H7 (cell line): ENCODE data around the gene ZFYVE28. TPM values are rescaled to one million over a fixed set of nuclear protein-coding genes. Genes with fewer than 3 reads are reported as not detected.

Experiments
- DNase-seq: peaks from one replicate; pipeline ENCODE4 v3.0.0; 2012
- H3K27me3 ChIP-seq: 2 replicates; pipeline ENCODE4 v1.6.0; 2011; ENCODE audit warnings: mild to moderate bottlenecking, low read length; ENCODE audit not compliant: control insufficient read depth, insufficient read depth
- H3K36me3 ChIP-seq: replicated peaks from 2 replicates; pipeline ENCODE4 v1.5.1; 2011; ENCODE audit warnings: low read length; ENCODE audit not compliant: control insufficient read depth, insufficient read depth
- H3K4me3 ChIP-seq: 2 replicates; pipeline ENCODE4 v1.5.1; 2011; ENCODE audit warnings: low read depth, mild to moderate bottlenecking, control low read depth, low read length, moderate library complexity; ENCODE audit not compliant: insufficient read depth
- total RNA-seq: library from RNA; depleted of rRNA; stranded (reverse); fragments of >200 nt; shearing (Covaris generic); gene quantifications from 2 replicates; pipeline ENCODE4 v1.2.3, GENCODE V29; 2014

Gene ZFYVE28
- total RNA-seq, 1 experiment from 2014 or later: 2.1 TPM

DNA sequence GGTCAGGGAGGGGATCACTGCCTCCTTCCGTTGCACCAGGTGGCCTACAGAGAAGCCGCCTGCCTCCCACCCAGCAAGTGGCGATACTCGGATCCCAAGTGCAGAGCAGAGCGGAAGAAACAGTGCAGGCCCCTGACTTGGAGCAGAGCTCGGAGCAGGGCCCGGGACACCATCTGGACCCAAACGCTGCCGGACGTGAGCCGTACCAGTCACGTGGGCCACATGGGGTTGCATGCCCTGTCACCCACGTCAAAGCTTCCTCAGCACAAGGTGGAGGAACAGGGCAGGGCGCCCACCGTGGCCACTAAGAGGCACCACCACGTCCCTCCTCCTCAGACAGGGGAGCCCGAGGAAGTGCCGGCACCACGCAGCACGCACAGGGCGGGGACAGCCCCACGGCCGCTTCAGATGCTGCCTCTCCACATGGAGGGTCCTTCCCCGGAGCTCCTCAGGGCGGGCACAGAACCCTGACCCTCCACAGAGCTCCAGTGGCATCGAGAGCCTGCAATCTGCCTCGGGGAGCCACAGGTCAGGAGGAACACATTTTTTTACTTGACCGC is 18.7 kb downstream of the ZFYVE28 start:
- no peaks in the 10 kb centered on the region for H3K36me3 ChIP-seq
- no peaks in the 10 kb centered on the region; the same call in 1 of the 2 replicates for H3K27me3 ChIP-seq
- H3K4me3 ChIP-seq: no peak overlapping the region
- DNase-seq: no peak

DNA sequence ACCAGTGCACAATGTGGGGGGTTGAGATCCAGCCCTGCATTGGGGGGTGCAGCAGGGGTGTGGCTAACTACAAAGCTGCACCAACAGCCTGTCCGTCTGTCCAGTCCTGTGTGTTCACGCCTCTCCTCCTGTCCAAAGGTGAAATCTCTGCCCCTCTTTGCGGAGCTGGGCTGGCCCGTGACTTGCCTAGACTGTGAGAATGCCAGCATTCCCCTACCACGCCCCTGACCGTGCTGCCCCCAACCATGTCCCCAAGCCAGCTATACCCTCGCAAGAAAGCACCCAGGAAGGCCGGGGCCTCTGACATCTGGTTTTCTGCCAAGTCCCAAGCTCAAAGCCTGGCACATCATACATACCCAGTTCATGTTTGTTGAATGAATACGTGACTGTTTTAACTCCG is 19.2 kb downstream of the ZFYVE28 start:
- no peaks in the 10 kb centered on the region for H3K36me3 ChIP-seq
- no peak for DNase-seq
- no peak overlapping the region for H3K4me3 ChIP-seq
- H3K27me3 ChIP-seq: no peaks in the 10 kb centered on the region; the same call in 1 of the 2 replicates

- no peaks in the 10 kb centered on the region; the same call in 1 of the 2 replicates for H3K27me3 ChIP-seq
- H3K4me3 ChIP-seq: no peak overlapping the region
- H3K36me3 ChIP-seq: no peaks in the 10 kb centered on the region
- DNase-seq: no peak
These were observed 20.7 kb downstream of the ZFYVE28 start for GRCh38 chr4:2397596-2398379.

- DNase-seq: peak; percentile 61
- H3K27me3 ChIP-seq: no peaks in the 10 kb centered on the region
- H3K4me3 ChIP-seq: no peak overlapping the region
- H3K36me3 ChIP-seq: no peaks in the 10 kb centered on the region
These were observed 21.6 kb downstream of the ZFYVE28 start for GRCh38 chr4:2396781-2397368.

DNA sequence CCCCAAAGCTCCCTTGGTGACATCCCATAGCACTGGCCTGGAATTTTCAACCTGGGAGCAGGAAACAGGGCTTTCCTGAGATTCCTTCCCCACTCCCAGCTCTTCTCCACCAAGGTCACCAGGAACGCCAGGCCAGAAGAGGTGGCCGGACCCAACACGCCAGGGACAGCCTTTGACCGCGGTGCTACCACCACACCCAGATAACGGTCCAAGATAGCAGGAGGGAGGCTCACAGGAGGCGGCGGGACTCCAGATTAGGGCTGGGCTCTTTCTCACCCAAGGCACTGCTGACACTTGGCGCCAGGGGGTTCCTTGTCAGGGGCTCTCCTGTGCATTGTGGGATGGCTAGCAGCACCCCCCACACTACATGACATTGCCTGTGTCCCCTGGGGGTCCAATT is 22.9 kb downstream of the ZFYVE28 start:
- no peak for DNase-seq

GRCh38 chr4:2395038-2395437 is 23.4 kb downstream of the ZFYVE28 start:
- H3K36me3 ChIP-seq: no peaks in the 10 kb centered on the region
- no peak overlapping the region for H3K4me3 ChIP-seq
- no peaks in the 10 kb centered on the region; the same call in 1 of the 2 replicates for H3K27me3 ChIP-seq
- DNase-seq: no peak

More for the DNA sequence above, 22.9 kb downstream of the ZFYVE28 start:
- Histone ChIP-seq H3K36me3 (no peaks in the 10 kb centered on the region), H3K27me3 (no peaks in the 10 kb centered on the region), H3K4me3 (no peak overlapping the region)

DNA sequence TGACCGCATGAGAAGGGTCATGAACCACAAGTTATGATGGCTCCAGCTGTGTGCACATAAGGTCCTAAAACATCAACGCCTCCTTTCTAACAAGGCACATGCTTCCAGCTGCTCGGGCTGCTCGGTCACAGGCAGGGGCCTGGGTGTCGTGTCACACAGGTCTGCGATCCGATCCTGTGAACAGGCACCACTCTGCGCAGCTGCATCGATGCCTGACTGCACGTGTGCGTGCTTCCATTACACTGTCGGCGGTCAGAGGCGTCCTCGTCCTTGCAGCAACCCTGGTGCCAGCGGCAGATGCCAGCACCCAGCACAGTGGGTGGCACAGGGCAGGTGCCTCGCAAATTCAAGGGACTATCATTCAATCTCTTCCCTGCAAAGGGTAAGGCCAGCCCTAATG is 23.9 kb downstream of the ZFYVE28 start:
- Histone ChIP-seq H3K36me3 (no peaks in the 10 kb centered on the region), H3K27me3 (no peaks in the 10 kb centered on the region; the same call in 1 of the 2 replicates), H3K4me3 (no peak overlapping the region)
- DNase-seq: no peak

GRCh38 chr4:2393353-2394270 is 24.8 kb downstream of the ZFYVE28 start:
- no peak overlapping the region for H3K4me3 ChIP-seq
- H3K27me3 ChIP-seq: no peaks in the 10 kb centered on the region; the same call in none of the 2 replicates

DNA sequence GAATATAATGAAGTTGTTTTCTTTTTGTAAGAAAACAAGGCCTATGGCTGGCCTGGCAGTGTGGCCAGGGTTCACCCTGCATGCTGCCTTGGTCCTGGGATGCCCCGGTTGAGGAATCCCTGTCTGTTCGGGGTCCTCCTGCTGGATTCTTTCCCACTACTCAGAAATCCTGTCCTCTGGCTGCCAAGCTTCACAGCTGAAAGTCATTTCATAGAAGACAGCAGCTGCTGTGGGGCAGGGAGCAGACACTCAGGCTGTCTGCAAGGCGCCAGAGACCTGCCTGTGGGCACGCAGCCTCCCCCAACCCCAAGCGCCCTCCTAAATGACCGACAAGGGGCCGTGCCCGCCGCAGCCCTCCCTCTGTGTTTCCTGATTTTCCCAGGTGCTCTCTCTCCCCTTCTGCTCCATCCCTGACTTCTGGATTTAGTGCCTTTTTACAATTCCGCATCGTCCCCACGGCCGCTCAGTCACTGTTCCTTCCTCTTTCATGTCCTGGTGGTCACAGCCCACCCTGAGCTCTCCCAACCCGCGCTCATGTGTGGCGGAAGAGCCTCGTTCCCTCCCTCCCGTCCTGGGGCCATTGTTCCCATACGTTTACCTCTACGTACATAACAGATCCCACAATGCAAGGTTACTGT is 27.5 kb downstream of the ZFYVE28 start:
- H3K4me3 ChIP-seq: peak overlapping the region; percentile 15; the same call in 1 of the 2 replicates
- no peaks in the 10 kb centered on the region for H3K36me3 ChIP-seq
- peak; percentile 61 for DNase-seq
- H3K27me3 ChIP-seq: no peaks in the 10 kb centered on the region; the same call in none of the 2 replicates

More at GRCh38 chr4:2393353-2394270, 24.8 kb downstream of the ZFYVE28 start:
- H3K36me3 ChIP-seq: no peaks in the 10 kb centered on the region
- peak; percentile 91 for DNase-seq

DNA sequence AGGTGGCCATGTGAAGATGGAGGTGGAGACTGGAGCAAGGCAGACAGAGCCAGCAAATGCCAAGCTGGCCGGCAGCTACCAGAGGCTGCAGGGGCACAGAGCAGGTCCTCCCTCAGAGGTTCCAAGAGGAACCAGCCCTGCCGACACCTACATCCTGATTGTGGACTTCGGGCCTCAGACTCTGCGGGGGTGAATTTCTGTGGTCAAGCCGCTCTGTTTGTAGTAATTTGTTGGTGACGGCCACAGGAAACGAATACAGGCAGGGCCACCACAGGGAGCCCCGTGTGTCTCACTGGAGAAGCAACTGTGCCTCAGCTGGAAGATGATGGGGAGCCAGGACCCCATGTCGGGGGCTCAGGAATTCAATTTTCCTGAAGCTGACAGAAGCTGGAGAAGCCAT is 28.3 kb downstream of the ZFYVE28 start:
- H3K36me3 ChIP-seq: no peaks in the 10 kb centered on the region
- no peaks in the 10 kb centered on the region; the same call in none of the 2 replicates for H3K27me3 ChIP-seq
- no peak overlapping the region for H3K4me3 ChIP-seq
- DNase-seq: peak; percentile 42

- H3K36me3 ChIP-seq: no peaks in the 10 kb centered on the region
- H3K27me3 ChIP-seq: no peaks in the 10 kb centered on the region; the same call in none of the 2 replicates
These were observed 28.8 kb downstream of the ZFYVE28 start for GRCh38 chr4:2389691-2390090.

DNA sequence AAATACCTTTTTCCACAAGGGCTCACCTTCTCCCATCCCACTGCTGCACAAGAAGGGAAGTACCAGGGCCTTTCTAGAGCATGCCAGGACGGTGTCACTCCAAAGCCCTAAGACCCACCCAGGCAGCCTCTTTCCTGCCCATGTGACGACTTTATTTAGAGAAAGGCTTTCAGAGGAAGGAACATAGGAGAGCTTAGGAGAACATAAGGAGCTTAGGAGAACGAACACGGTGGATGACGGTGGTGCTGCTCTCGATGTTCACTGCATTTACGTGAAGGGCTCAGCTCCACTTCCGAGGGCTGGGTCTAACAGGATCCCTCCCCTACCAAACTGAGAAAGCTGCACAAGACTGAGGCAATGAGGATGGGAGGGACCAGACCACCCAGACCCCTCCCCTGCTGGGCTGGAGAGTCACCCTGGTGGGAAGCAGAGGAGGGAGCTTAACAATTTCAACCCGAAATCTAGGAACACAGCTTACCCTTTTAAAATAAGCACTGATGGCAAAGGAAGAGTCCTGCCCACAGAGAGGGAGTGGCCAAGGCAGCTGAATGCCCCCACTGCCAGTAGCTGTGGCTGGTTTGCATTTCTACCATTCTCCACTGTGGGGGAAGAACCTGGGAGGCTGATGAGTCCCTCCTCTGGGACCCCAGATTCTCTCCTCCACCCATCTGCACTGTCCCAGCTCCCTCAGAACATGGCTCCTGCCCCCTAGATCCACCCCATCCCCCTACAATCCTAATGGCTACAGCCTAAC is 29.8 kb downstream of the ZFYVE28 start:
- no peaks in the 10 kb centered on the region; the same call in none of the 2 replicates for H3K27me3 ChIP-seq
- no peak for DNase-seq
- no peak overlapping the region for H3K4me3 ChIP-seq
- H3K36me3 ChIP-seq: no peaks in the 10 kb centered on the region

More at GRCh38 chr4:2389691-2390090, 28.8 kb downstream of the ZFYVE28 start:
- no peak overlapping the region for H3K4me3 ChIP-seq
- DNase-seq: peak; percentile 50

DNA sequence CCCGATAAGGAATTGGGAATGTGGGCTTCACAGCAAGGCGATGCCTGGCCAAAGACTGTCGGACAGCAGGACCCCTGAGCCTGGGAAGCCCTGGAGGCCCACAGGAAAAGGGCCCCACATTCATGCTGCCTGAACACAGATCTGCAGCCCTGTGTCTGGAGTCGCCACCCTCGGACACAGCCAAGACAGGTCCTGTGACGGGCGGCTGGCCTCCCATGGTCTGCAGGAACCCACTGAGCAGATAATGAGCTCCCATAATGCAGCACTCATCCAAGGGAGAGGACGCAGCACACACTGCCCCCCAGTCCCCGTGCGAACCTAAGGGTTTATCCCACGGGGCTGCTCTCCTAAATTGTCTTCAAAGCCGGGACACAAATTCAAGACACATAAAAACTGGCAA is 30.6 kb downstream of the ZFYVE28 start:
- Histone ChIP-seq H3K36me3 (no peaks in the 10 kb centered on the region), H3K27me3 (no peaks in the 10 kb centered on the region; the same call in none of the 2 replicates), H3K4me3 (no peak overlapping the region)
- DNase-seq: no peak
